NCI-H2081 treated with DMSO at 0.1 percent for 48 hours (cell line): ENCODE measurements around the gene CBX2.

ENCODE experiments used
- DNase-seq: peaks from one replicate; lab custom pipeline; 2025; lab: John Stamatoyannopoulos, UW

Gene CBX2

GRCh38 chr17:79786930-79787643 is 9.1 kb downstream of the CBX2 start:
- DNase-seq = no peak

GRCh38 chr17:79788455-79788854 is 10.5 kb downstream of the CBX2 start:
- no peak for DNase-seq

GRCh38 chr17:79788989-79789942 is 11.3 kb downstream of the CBX2 start:
- no peak for DNase-seq

- no peak for DNase-seq
These were observed 12.2 kb downstream of the CBX2 start for GRCh38 chr17:79789943-79790804.

GRCh38 chr17:79790805-79791734 is 13.1 kb downstream of the CBX2 start:
- no peak for DNase-seq

- DNase-seq = no peak
These were observed 13.8 kb downstream of the CBX2 start for GRCh38 chr17:79791735-79792161.

- no peak for DNase-seq
These were observed 14.5 kb downstream of the CBX2 start for GRCh38 chr17:79792341-79792871.

- no peak for DNase-seq
These were observed 15.3 kb downstream of the CBX2 start for GRCh38 chr17:79792984-79793923.

- DNase-seq = no peak
These were observed 16.0 kb downstream of the CBX2 start for GRCh38 chr17:79793924-79794304.

GRCh38 chr17:79794659-79795511 is 16.9 kb downstream of the CBX2 start:
- no peak for DNase-seq

- no peak for DNase-seq
These were observed 18.0 kb downstream of the CBX2 start for GRCh38 chr17:79795795-79796443.

- DNase-seq = no peak
These were observed 18.5 kb downstream of the CBX2 start for GRCh38 chr17:79796444-79796762.

- DNase-seq = peak; percentile 97
These were observed 19.0 kb downstream of the CBX2 start, which contains the start of gene CBX8 for GRCh38 chr17:79796763-79797491. TSS of gene CBX8 (minus strand) at chr17:79797077. CDS start at chr17:79796998, 79 bp downstream.

GRCh38 chr17:79797492-79798298 is 19.7 kb downstream of the CBX2 start:
- no peak for DNase-seq

- no peak for DNase-seq
These were observed 20.6 kb downstream of the CBX2 start for GRCh38 chr17:79798299-79799173.

GRCh38 chr17:79799174-79799537 is 21.2 kb downstream of the CBX2 start:
- no peak for DNase-seq
